ENCODE data around the gene MAD1L1.

GRCh38 chr7:1985936-1986335 lies 246.8 kb downstream of the MAD1L1 start:
- TF ChIP-seq POLR2A (IDR thresholded peaks at IDR 0.05) (no peak), CTCF (IDR thresholded peaks at IDR 0.05) (no peak)
